NB4 (cell line): ENCODE data around the gene PHACTR1.

ENCODE experiments used
- POLR2A ChIP-seq: IDR thresholded peaks from 2 replicates; pipeline ENCODE4 v1.6.1; 2011; ENCODE audit warnings: mild to moderate bottlenecking; ENCODE audit not compliant: insufficient read length; ENCODE audit errors: extremely low read depth
- TF ChIP-seq, protein P1 (sequence below): IDR thresholded peaks from 2 replicates; pipeline ENCODE4 v1.6.1; 2011; ENCODE audit warnings: low read depth, low read length
- TF ChIP-seq, protein P2 (sequence below): IDR thresholded peaks from one replicate; pipeline ENCODE4 v1.5.1; 2012; ENCODE audit warnings: low read depth, low read length

DNA sequence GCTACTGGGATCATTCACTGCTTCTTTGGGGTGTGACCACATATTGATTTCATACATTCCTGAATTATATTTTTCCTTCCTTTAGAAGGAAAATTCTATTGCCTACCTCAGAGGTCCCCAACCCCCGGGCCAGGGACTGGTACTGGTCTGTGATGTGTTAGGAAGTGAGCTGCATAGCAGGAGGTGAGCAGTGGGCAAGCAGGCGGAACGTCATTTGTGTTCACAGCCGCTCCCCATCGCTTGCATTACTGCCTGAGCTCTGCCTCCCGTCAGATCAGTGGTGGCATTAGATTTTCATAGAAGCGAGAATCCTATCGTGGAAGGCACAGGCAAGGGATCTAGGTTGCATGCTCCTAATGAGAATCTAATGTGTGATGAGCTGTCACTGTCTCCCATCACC lies 107.3 kb downstream of the PHACTR1 start:
- TF ChIP-seq, protein P1, sequence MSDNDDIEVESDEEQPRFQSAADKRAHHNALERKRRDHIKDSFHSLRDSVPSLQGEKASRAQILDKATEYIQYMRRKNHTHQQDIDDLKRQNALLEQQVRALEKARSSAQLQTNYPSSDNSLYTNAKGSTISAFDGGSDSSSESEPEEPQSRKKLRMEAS, result no peak
- TF ChIP-seq, protein P2, sequence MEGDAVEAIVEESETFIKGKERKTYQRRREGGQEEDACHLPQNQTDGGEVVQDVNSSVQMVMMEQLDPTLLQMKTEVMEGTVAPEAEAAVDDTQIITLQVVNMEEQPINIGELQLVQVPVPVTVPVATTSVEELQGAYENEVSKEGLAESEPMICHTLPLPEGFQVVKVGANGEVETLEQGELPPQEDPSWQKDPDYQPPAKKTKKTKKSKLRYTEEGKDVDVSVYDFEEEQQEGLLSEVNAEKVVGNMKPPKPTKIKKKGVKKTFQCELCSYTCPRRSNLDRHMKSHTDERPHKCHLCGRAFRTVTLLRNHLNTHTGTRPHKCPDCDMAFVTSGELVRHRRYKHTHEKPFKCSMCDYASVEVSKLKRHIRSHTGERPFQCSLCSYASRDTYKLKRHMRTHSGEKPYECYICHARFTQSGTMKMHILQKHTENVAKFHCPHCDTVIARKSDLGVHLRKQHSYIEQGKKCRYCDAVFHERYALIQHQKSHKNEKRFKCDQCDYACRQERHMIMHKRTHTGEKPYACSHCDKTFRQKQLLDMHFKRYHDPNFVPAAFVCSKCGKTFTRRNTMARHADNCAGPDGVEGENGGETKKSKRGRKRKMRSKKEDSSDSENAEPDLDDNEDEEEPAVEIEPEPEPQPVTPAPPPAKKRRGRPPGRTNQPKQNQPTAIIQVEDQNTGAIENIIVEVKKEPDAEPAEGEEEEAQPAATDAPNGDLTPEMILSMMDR, result no peak
- TF ChIP-seq POLR2A, result no peak
